Gastrocnemius medialis (tissue), 4 donors: ENCODE data around the gene RNU11. TPM values are rescaled to one million over a fixed set of nuclear protein-coding genes. Genes with fewer than 3 reads are reported as not detected.
"Not testable (repeated sequence)": the region's sequence is repeated elsewhere in the genome, so short reads cannot be mapped to it uniquely, and the experiment has no call there.

ENCODE experiments used
- ATAC-seq, 2 donors: fragments of 150-250 bp; one replicate each; pipeline ENCODE4 v1.9.1; 2016
- DNase-seq, 2 donors: peaks; one replicate each; pipeline ENCODE4 v3.0.0-alpha.2; 2019
- H3K27ac ChIP-seq, 4 donors: fragments of 200-600 bp; sonication (generic); 1 replicate in 1 of 4; 2 replicates in 3 of 4; pipeline ENCODE4 v1.5.1; 2016 to 2018; ENCODE audit warnings: mild to moderate bottlenecking in 2 of 4, moderate library complexity in 1 of 4
- H3K27me3 ChIP-seq, 3 donors: fragments of 200-600 bp; sonication (generic) in 2 of 3; 1 replicate in 1 of 3; 2 replicates in 2 of 3; pipeline versions ENCODE4 v1.5.1 to v1.6.0; 2016 to 2019; ENCODE audit warnings: mild to moderate bottlenecking in 1 of 3, moderate library complexity in 1 of 3
- H3K36me3 ChIP-seq, 2 donors: fragments of 200-600 bp; sonication (generic) in 1 of 2; one replicate each; pipeline ENCODE4 v1.5.1; 2017 to 2018
- H3K4me1 ChIP-seq, 2 donors: fragments of 200-600 bp; sonication (generic) in 1 of 2; one replicate each; pipeline ENCODE4 v1.5.1; 2016 to 2017; ENCODE audit warnings: mild to moderate bottlenecking in 2 of 2
- H3K4me3 ChIP-seq, 4 donors: fragments of 200-600 bp; sonication (generic) in 3 of 4; 1 replicate in 1 of 4; 2 replicates in 3 of 4; pipeline ENCODE4 v1.5.1; 2016 to 2019; ENCODE audit warnings: mild to moderate bottlenecking in 2 of 4
- H3K9me3 ChIP-seq, 3 donors: fragments of 200-600 bp; sonication (generic) in 2 of 3; 1 replicate in 1 of 3; 2 replicates in 2 of 3; pipeline ENCODE4 v1.5.1; 2016 to 2019
- POLR2A ChIP-seq, 2 donors: fragments of 450-650 bp; IDR thresholded peaks; one replicate each; pipeline ENCODE4 v1.6.1; 2017; ENCODE audit warnings: antibody characterized with exemption in 2 of 2, mild to moderate bottlenecking in 2 of 2, moderate library complexity in 2 of 2
- in situ Hi-C, 4 donors: fragments of 200-750 bp; cut with MboI; loops; one replicate each; pipeline versions ENCODE4 v1.15.0 to v1.8.0; 2017; ENCODE audit warnings: low sequenced_read_pairs in 4 of 4
- intact Hi-C: fragments of 100-400 bp; cut with DNase I; formaldehyde crosslinking; loops from one replicate; pipeline ENCODE4 v1.15.1; 2023; ENCODE audit warnings: low total_unique reads
- total RNA-seq, 4 donors: library from RNA; depleted of rRNA; stranded (reverse); fragments of >200 nt; gene quantifications; one replicate each; pipeline versions ENCODE4 v1.1.0 to v1.2.3, GENCODE V29; 2016
- TF ChIP-seq, protein P1 (sequence below), 5 experiments: fragments of 450-650 bp in 3 of 5; fragments of 200-600 bp in 2 of 5; sonication (generic) in 2 of 5; IDR thresholded peaks in 4 of 5; conservative IDR thresholded peaks in 1 of 5; 1 replicate in 4 of 5; 2 replicates in 1 of 5; pipeline ENCODE4 v1.5.1; 2016 to 2019; ENCODE audit warnings: antibody characterized with exemption in 5 of 5, mild to moderate bottlenecking in 3 of 5, moderate library complexity in 3 of 5

Gene RNU11
- total RNA-seq, 4 donors from 2014 or later = not detected

DNA sequence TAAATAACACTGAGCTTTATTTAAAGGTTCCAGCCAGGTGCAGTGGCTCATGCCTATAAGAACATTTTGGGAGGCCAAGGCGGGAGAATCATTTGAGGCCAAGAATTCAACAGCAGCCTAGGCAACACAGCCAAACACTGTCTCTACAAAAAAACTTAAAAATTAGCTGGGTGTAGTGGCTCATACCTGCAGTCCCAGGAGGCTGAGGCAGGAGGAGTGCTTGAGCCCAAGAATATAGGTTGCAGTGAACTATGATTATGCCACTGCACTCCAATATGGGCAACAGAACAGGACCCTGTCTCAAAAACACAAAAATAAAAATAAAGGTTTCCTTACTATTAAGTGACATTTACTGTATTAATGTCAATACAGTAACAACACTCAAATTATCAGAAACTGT lies 7.6 kb upstream of the RNU11 start:
- H3K27me3 ChIP-seq = no peaks in the 10 kb centered on the region
- no peak for ATAC-seq
- DNase-seq = no peak
- in situ Hi-C loops = loop anchor here in 3 of 4 donors (5.0 to 25.0 kb wide), 4 partner anchors 92 to 247 kb away; partner anchors contain the start of gene YTHDF2 (in 1 of the 3)
- no peak for TF ChIP-seq POLR2A (IDR thresholded peaks at IDR 0.05)
- TF ChIP-seq, protein P1, sequence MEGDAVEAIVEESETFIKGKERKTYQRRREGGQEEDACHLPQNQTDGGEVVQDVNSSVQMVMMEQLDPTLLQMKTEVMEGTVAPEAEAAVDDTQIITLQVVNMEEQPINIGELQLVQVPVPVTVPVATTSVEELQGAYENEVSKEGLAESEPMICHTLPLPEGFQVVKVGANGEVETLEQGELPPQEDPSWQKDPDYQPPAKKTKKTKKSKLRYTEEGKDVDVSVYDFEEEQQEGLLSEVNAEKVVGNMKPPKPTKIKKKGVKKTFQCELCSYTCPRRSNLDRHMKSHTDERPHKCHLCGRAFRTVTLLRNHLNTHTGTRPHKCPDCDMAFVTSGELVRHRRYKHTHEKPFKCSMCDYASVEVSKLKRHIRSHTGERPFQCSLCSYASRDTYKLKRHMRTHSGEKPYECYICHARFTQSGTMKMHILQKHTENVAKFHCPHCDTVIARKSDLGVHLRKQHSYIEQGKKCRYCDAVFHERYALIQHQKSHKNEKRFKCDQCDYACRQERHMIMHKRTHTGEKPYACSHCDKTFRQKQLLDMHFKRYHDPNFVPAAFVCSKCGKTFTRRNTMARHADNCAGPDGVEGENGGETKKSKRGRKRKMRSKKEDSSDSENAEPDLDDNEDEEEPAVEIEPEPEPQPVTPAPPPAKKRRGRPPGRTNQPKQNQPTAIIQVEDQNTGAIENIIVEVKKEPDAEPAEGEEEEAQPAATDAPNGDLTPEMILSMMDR (IDR thresholded peaks at IDR 0.05 in 4 of 5, conservative IDR thresholded peaks at IDR 0.05 in 1 of 5) = no peak
- no peak overlapping the region for H3K27ac ChIP-seq
- H3K4me3 ChIP-seq = no peak overlapping the region
- H3K9me3 ChIP-seq = no peaks in the 10 kb centered on the region
- H3K36me3 ChIP-seq = no peaks in the 10 kb centered on the region
- intact Hi-C loops = loop anchor here (5.0 kb wide), 3 partner anchors 88 to 247 kb away; partner anchors contain the start of gene TRNAU1AP
- peaks cover 18 to 33% of the 10 kb centered on the region in 2 donors for H3K4me1 ChIP-seq

- no peaks in the 10 kb centered on the region for H3K36me3 ChIP-seq
- intact Hi-C loops (loop anchor here (2.0 to 5.0 kb wide), 6 partner anchors 61 to 541 kb away; partner anchors contain the start of gene TRNAU1AP), in situ Hi-C loops (loop anchor here in 3 of 4 donors (5.0 to 25.0 kb wide), 4 partner anchors 90 to 245 kb away; partner anchors contain the start of gene YTHDF2 (in 1 of the 3))
- ATAC-seq = peak; percentile 25 to 35
- no peaks in the 10 kb centered on the region for H3K9me3 ChIP-seq
- peak overlapping the region; percentile 71 to 95 (median 81) for H3K4me3 ChIP-seq
- no peaks in the 10 kb centered on the region for H3K27me3 ChIP-seq
- H3K4me1 ChIP-seq = peaks cover 19 to 42% of the 10 kb centered on the region in 2 donors
- no peak for DNase-seq
- TF ChIP-seq, protein P1 (IDR thresholded peaks at IDR 0.05 in 4 of 5, conservative IDR thresholded peaks at IDR 0.05 in 1 of 5) = no peak
- no peak for TF ChIP-seq POLR2A (IDR thresholded peaks at IDR 0.05)
- H3K27ac ChIP-seq = peak overlapping the region; percentile 85 to 96 (median 92)
These were observed 6.1 kb upstream of the RNU11 start for GRCh38 chr1:28642056-28642846.

- in situ Hi-C loops = loop anchor here in 3 of 4 donors (5.0 to 25.0 kb wide), 4 partner anchors 89 to 244 kb away; partner anchors contain the start of gene YTHDF2 (in 1 of the 3)
- Histone ChIP-seq H3K4me3 (peak within 1 kb of the TSS; percentile 71 to 95 (median 81)), H3K27ac (peak within 1 kb of the TSS; percentile 85 to 96 (median 92)), H3K9me3 (no peaks in the 10 kb centered on the region), H3K36me3 (no peaks in the 10 kb centered on the region), H3K27me3 (no peaks in the 10 kb centered on the region), H3K4me1 (peaks cover 26 to 50% of the 10 kb centered on the region in 2 donors)
- intact Hi-C loops = loop anchor here (1.0 to 5.0 kb wide), 8 partner anchors 25 to 540 kb away; partner anchors contain the start of genes GMEB1, TRNAU1AP and YTHDF2
- ATAC-seq (peak; percentile 83 to 90), DNase-seq (peak; percentile 84 to 91)
- peak; percentile 92 to 94 for TF ChIP-seq POLR2A (IDR thresholded peaks at IDR 0.05)
- TF ChIP-seq, protein P1 (IDR thresholded peaks at IDR 0.05 in 4 of 5, conservative IDR thresholded peaks at IDR 0.05 in 1 of 5) = peak; percentile 10 to 55 (median 50)
These were observed 5.4 kb upstream of the RNU11 start, which contains the start of gene TAF12 for GRCh38 chr1:28642847-28643635. Gene TAF12, minus strand, starts transcription at chr1:28643067. Its CDS starts 20,986 bp downstream, at chr1:28622081.

DNA sequence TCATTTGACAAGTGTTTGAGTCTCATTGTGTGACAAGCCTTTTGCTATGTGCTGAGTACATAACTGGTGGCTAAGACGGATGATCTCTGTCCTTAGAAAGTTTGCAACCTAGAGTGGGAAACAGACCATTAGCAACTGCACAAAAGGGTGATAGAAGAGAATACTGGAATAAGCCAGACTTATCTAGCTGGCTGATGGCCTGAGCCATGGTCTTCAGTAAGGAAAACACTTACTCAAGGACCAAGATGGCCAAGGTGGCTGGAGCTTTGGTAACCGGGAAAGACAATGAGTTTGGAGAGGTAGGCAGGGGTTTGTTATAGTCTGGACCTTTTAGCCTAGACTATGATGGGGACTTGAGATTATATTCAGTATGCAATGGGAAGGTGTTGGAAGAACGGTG lies 3.9 kb upstream of the RNU11 start:
- Histone ChIP-seq H3K4me1 (peaks cover 26 to 50% of the 10 kb centered on the region in 2 donors), H3K4me3 (peak overlapping the region in 3 of 4 donors; percentile 64 to 95 (median 90)), H3K36me3 (no peaks in the 10 kb centered on the region), H3K27ac (peak overlapping the region; percentile 85 to 96 (median 92)), H3K27me3 (no peaks in the 10 kb centered on the region), H3K9me3 (no peaks in the 10 kb centered on the region)
- intact Hi-C loops (loop anchor here (5.0 kb wide), 3 partner anchors 92 to 243 kb away; partner anchors contain the start of gene TRNAU1AP), in situ Hi-C loops (loop anchor here in 3 of 4 donors (5.0 to 25.0 kb wide), 4 partner anchors 88 to 243 kb away; partner anchors contain the start of gene YTHDF2 (in 1 of the 3))
- no peak for TF ChIP-seq POLR2A (IDR thresholded peaks at IDR 0.05)
- DNase-seq = no peak
- ATAC-seq = no peak

DNA sequence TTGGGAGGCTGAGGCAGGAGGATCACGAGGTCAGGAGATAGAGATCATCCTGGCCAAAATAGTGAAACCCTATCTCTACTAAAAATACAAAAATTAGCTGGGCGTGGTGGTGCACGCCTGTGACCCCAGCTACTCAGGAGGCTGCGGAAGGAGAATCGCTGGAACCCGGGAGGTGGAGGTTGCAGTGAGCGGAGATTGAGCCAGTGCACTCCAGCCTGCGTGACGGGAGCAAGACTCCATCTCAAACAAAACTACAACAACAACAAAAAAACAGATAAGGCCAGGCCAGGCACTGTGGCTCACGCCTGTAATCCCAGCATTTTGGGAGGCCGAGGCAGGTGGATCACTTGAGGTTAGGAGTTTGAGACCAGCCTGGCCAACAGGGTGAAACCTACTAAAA lies 3.0 kb upstream of the RNU11 start:
- peak overlapping the region; percentile 90 to 96 (median 94) for H3K27ac ChIP-seq
- in situ Hi-C loops (loop anchor here in 3 of 4 donors (10.0 to 25.0 kb wide), 3 partner anchors 89 to 242 kb away; partner anchors contain the start of gene YTHDF2 (in 1 of the 3)), intact Hi-C loops (loop anchor here (5.0 kb wide), 1 partner anchor 398 kb away; no protein-coding TSS in a partner anchor)
- not testable (repeated sequence) for H3K4me3 ChIP-seq, DNase-seq, H3K36me3 ChIP-seq, H3K27me3 ChIP-seq, ATAC-seq, H3K9me3 ChIP-seq
- H3K4me1 ChIP-seq = peaks cover 26 to 47% of the 10 kb centered on the region in 2 donors
